GM12878 (cell line): Measurements from ENCODE around the gene GABBR2. TPM values are rescaled to one million over a fixed set of nuclear protein-coding genes. Genes with fewer than 3 reads are reported as not detected.

Experiments used
- ATAC-seq: fragments of 200-7000 bp; cut with Tn5 transposase; 3 replicates; pipeline ENCODE4 v1.9.1; 2020; ENCODE audit warnings: mild to moderate bottlenecking, moderate library complexity
- BruUV-seq: library from RNA; stranded (reverse); fragments of 400-500 nt; replicated peaks from 2 replicates; lab custom pipeline; 2021; lab: Mats Ljungman, UMichigan
- CTCF ChIA-PET: fragments of 300-600 bp; sonication (Branson Sonifier 250); formaldehyde crosslinking; extraction: SDS; loops from one replicate; lab custom pipeline; 2021; ENCODE audit warnings: inconsistent platforms; lab: Yijun Ruan, JAX
- POLR2A ChIA-PET: fragments of 350-600 bp; formaldehyde crosslinking; extraction: SDS; loops from one replicate; lab custom pipeline; 2021; ENCODE audit warnings: inconsistent platforms; lab: Charles Lee
- RAD21 ChIA-PET: fragments of 300-600 bp; sonication (Branson Sonifier 250); formaldehyde crosslinking; loops from one replicate; lab custom pipeline; 2023; ENCODE audit warnings: antibody characterized with exemption; ENCODE audit not compliant: unreplicated experiment; lab: Charles Lee
- SMC1A ChIA-PET: fragments of 300-600 bp; sonication (Branson Sonifier 250); formaldehyde crosslinking; loops from one replicate; lab custom pipeline; 2023; ENCODE audit not compliant: unreplicated experiment, uncharacterized antibody; lab: Charles Lee
- DNase-seq: peaks from one replicate; pipeline ENCODE4 v3.0.0-alpha.2; 2011; ENCODE audit warnings: low read depth, low spot score
- FAIRE-seq: peaks from 3 replicates; lab custom pipeline; 2011; peaks lifted over from hg19 to GRCh38; lab: Jason Lieb, UNC
- H2AFZ ChIP-seq: 2 replicates; pipeline ENCODE4 v1.6.0; 2011; ENCODE audit warnings: low read depth, low read length, control low read depth; ENCODE audit not compliant: control insufficient read depth
- H3K27ac ChIP-seq: 2 replicates; pipeline ENCODE4 v1.5.1; 2011; ENCODE audit warnings: control low read depth; ENCODE audit not compliant: control insufficient read depth, insufficient read depth
- H3K27me3 ChIP-seq, 2 experiments: replicated peaks in 1 of 2; 2 replicates each; pipeline versions ENCODE4 v1.6.0 to v1.6.1; 2011; ENCODE audit warnings: low read length in 1 of 2; ENCODE audit not compliant: control insufficient read depth in 2 of 2, insufficient read depth in 2 of 2
- H3K36me3 ChIP-seq, 2 experiments: 2 replicates each; pipeline ENCODE4 v1.5.1; 2011; ENCODE audit warnings: low read length in 1 of 2; ENCODE audit not compliant: control insufficient read depth in 2 of 2, insufficient read depth in 2 of 2
- H3K4me1 ChIP-seq: 2 replicates; pipeline ENCODE4 v1.6.1; 2011; ENCODE audit warnings: mild to moderate bottlenecking, low read length, moderate library complexity, mixed read lengths; ENCODE audit not compliant: control insufficient read depth, insufficient read depth
- H3K4me2 ChIP-seq: 2 replicates; pipeline ENCODE4 v1.6.0; 2011; ENCODE audit warnings: control low read depth; ENCODE audit not compliant: control insufficient read depth, insufficient read depth
- H3K4me3 ChIP-seq: fragments of 200-600 bp; sonication (generic); 2 replicates; pipeline ENCODE4 v1.5.1; 2016
- H3K79me2 ChIP-seq: 2 replicates; pipeline ENCODE4 v1.6.0; 2011; ENCODE audit warnings: low read length; ENCODE audit not compliant: control insufficient read depth, insufficient read depth
- H3K9ac ChIP-seq: 2 replicates; pipeline ENCODE4 v1.8.0; 2011; ENCODE audit warnings: low read length, control low read depth, mixed read lengths; ENCODE audit not compliant: control insufficient read depth, insufficient read depth
- H3K9me3 ChIP-seq: replicated peaks from 3 replicates; pipeline ENCODE4 v1.5.1; 2011; ENCODE audit warnings: mild to moderate bottlenecking, low read length; ENCODE audit not compliant: control insufficient read depth, insufficient read depth
- H4K20me1 ChIP-seq: 2 replicates; pipeline ENCODE4 v1.6.0; 2011; ENCODE audit not compliant: control insufficient read depth, insufficient read depth
- CBFB ChIP-seq: IDR thresholded peaks from 2 replicates; pipeline ENCODE4 v1.6.1; 2016; ENCODE audit warnings: antibody characterized with exemption, low read depth
- FOXM1 ChIP-seq: IDR thresholded peaks from 2 replicates; pipeline ENCODE4 v1.6.1; 2012; ENCODE audit warnings: low read depth, mild to moderate bottlenecking, inconsistent platforms, low read length, moderate library complexity
- MYB ChIP-seq: fragments of 150-350 bp; IDR thresholded peaks from 2 replicates; pipeline ENCODE4 v1.6.1; 2014; ENCODE audit warnings: mild to moderate bottlenecking, low read depth, low read length, borderline replicate concordance
- NRF1 ChIP-seq: conservative IDR thresholded peaks from 2 replicates; pipeline ENCODE4 v1.6.1; 2011; ENCODE audit warnings: mild to moderate bottlenecking, low read depth, low read length, improper control_type of control experiment
- SREBF2 ChIP-seq: IDR thresholded peaks from 2 replicates; pipeline ENCODE4 v1.6.1; 2012; ENCODE audit warnings: mild to moderate bottlenecking, low read length
- STAT1 ChIP-seq: fragments of 450-650 bp; conservative IDR thresholded peaks from 2 replicates; pipeline ENCODE4 v1.6.1; 2014; ENCODE audit warnings: antibody characterized with exemption, mild to moderate bottlenecking
- in situ Hi-C: fragments of 300-500 bp; cut with MboI; formaldehyde crosslinking; loops from 9 replicates; pipeline ENCODE4 v1.14.3; 2018; ENCODE audit warnings: mixed read lengths
- intact Hi-C: fragments of 100-400 bp; cut with micrococcal nuclease; formaldehyde crosslinking; loops from one replicate; pipeline ENCODE4 v1.14.2; 2022; ENCODE audit not compliant: unreplicated experiment
- polyA plus RNA-seq, 11 experiments: library from polyadenylated mRNA; depleted of rRNA in 4 of 11; unstranded in 6 of 11; stranded (reverse) in 5 of 11; fragments of >200 nt; fragmentation: Nextera tagmentation in 4 of 11; fragmentation: Illumina TruSeq in 1 of 11; extraction: Ambion mirVana in 4 of 11; extraction: Trizol in 1 of 11; gene quantifications; 1 replicate in 1 of 11; 2 replicates in 10 of 11; pipeline versions ENCODE4 v1.2.1 to v1.2.3, GENCODE V29; 2011 to 2016; ENCODE audit warnings: inconsistent platforms in 2 of 11, missing spikeins in 2 of 11, low read depth in 1 of 11
- total RNA-seq, 4 experiments: library from RNA; depleted of rRNA in 3 of 4; stranded (reverse); fragments of >200 nt in 3 of 4; fragmentation: Illumina TruSeq in 1 of 4; extraction: Trizol in 1 of 4; gene quantifications; 2 replicates each; pipeline versions ENCODE4 v1.2.1 to v1.2.3, GENCODE V29; 2013 to 2021
- TF ChIP-seq, protein P1 (sequence below): fragments of 450-650 bp; formaldehyde crosslinking; IDR thresholded peaks from 2 replicates; pipeline ENCODE4 v1.4.0; 2020; ENCODE audit warnings: mild to moderate bottlenecking, moderate library complexity
- TF ChIP-seq, protein P2 (sequence below): IDR thresholded peaks from 2 replicates; pipeline ENCODE4 v1.6.1; 2012; ENCODE audit warnings: low read depth, low read length, improper control_type of control experiment

Gene GABBR2
- total and polyA plus RNA-seq, 10 of the 15 experiments (the other 5 are each of a cell fraction or from before 2014, with no cell fraction given): 0.02 to 2.2 (median 0.06) TPM; not detected in 2

DNA sequence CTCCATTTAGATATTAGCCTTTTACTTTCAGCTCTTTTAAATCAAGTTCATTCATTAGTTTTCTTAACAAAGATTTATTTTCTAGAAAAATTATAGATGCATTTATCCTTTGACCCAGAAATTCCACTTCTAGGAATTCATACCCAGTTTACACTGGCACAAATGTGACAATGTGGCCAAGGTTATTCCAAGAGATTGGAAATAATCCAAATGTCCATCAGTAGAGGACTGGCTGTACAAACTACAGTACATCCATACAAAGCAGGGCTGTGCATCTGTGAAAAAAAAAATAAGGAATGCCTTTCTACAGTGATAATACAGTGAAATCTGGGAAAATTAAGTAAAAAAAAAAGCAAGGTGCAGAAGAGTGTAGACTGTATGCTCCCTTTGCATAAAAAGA is 149.2 kb downstream of the GABBR2 start:
- Histone ChIP-seq H3K4me1 (no peaks in the 10 kb centered on the region), H3K36me3 (no peaks in the 10 kb centered on the region), H3K4me3 (no peak overlapping the region), H3K9me3 (no peaks in the 10 kb centered on the region), H3K27me3 (no peaks in the 10 kb centered on the region), H4K20me1 (no peaks in the 10 kb centered on the region), H3K27ac (no peak overlapping the region), H3K9ac (no peak overlapping the region), H3K79me2 (no peaks in the 10 kb centered on the region), H3K4me2 (no peak overlapping the region), H2AFZ (no peak overlapping the region)
- in situ Hi-C loops (no loop called here), intact Hi-C loops (no loop called here)
- ChIA-PET CTCF (no interaction called here), POLR2A (no interaction called here), RAD21 (no interaction called here), SMC1A (no interaction called here)
- DNase-seq (no peak), FAIRE-seq (no peak), ATAC-seq (no peak)
- no peak for TF ChIP-seq CBFB
- no peak for TF ChIP-seq FOXM1
- no peak for TF ChIP-seq NRF1
- TF ChIP-seq MYB: no peak
- no peak for TF ChIP-seq SREBF2
- TF ChIP-seq, protein P1, sequence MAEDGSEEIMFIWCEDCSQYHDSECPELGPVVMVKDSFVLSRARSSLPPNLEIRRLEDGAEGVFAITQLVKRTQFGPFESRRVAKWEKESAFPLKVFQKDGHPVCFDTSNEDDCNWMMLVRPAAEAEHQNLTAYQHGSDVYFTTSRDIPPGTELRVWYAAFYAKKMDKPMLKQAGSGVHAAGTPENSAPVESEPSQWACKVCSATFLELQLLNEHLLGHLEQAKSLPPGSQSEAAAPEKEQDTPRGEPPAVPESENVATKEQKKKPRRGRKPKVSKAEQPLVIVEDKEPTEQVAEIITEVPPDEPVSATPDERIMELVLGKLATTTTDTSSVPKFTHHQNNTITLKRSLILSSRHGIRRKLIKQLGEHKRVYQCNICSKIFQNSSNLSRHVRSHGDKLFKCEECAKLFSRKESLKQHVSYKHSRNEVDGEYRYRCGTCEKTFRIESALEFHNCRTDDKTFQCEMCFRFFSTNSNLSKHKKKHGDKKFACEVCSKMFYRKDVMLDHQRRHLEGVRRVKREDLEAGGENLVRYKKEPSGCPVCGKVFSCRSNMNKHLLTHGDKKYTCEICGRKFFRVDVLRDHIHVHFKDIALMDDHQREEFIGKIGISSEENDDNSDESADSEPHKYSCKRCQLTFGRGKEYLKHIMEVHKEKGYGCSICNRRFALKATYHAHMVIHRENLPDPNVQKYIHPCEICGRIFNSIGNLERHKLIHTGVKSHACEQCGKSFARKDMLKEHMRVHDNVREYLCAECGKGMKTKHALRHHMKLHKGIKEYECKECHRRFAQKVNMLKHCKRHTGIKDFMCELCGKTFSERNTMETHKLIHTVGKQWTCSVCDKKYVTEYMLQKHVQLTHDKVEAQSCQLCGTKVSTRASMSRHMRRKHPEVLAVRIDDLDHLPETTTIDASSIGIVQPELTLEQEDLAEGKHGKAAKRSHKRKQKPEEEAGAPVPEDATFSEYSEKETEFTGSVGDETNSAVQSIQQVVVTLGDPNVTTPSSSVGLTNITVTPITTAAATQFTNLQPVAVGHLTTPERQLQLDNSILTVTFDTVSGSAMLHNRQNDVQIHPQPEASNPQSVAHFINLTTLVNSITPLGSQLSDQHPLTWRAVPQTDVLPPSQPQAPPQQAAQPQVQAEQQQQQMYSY (CRISPR knock-in tag): no peak
- TF ChIP-seq, protein P2, sequence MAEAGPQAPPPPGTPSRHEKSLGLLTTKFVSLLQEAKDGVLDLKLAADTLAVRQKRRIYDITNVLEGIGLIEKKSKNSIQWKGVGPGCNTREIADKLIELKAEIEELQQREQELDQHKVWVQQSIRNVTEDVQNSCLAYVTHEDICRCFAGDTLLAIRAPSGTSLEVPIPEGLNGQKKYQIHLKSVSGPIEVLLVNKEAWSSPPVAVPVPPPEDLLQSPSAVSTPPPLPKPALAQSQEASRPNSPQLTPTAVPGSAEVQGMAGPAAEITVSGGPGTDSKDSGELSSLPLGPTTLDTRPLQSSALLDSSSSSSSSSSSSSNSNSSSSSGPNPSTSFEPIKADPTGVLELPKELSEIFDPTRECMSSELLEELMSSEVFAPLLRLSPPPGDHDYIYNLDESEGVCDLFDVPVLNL: no peak
- TF ChIP-seq STAT1: no peak
- BruUV-seq: no TSS peak
